ENCODE data around the gene CAMK2D. TPM values are rescaled to one million over a fixed set of nuclear protein-coding genes. Genes with fewer than 3 reads are reported as not detected.

Gene CAMK2D
- total and polyA plus RNA-seq, 2 donors from 2014 or later: 9.1 to 34.7 TPM

DNA sequence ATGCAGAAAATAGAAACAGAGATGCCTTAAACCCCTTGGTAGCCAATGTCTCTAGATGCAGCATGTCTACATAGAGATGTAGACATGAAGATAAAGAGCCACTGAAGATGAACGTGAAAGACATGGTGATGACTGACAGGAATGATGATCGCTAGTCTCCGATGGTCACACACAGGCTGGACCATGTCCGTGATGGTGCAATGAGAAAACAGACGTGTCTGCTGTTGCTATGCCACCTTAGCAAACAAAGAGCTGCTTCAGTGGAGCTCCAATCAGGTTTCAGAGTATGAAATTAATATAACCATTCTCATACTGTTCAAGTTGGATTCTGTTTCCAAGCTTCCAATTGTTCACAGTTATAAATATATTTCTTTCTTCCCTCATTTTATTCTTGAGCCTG lies 256.5 kb downstream of the CAMK2D start:
- no peak overlapping the region for H3K27ac ChIP-seq (ENCODE audit: low read depth in 2 of 2, low read length in 2 of 2)
- TF ChIP-seq, protein P1, sequence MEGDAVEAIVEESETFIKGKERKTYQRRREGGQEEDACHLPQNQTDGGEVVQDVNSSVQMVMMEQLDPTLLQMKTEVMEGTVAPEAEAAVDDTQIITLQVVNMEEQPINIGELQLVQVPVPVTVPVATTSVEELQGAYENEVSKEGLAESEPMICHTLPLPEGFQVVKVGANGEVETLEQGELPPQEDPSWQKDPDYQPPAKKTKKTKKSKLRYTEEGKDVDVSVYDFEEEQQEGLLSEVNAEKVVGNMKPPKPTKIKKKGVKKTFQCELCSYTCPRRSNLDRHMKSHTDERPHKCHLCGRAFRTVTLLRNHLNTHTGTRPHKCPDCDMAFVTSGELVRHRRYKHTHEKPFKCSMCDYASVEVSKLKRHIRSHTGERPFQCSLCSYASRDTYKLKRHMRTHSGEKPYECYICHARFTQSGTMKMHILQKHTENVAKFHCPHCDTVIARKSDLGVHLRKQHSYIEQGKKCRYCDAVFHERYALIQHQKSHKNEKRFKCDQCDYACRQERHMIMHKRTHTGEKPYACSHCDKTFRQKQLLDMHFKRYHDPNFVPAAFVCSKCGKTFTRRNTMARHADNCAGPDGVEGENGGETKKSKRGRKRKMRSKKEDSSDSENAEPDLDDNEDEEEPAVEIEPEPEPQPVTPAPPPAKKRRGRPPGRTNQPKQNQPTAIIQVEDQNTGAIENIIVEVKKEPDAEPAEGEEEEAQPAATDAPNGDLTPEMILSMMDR (IDR thresholded peaks at IDR 0.05; ENCODE audit: borderline replicate concordance, extremely low read depth, insufficient read depth): no peak
- peaks cover 0 to 2% (median 0%) of the 10 kb centered on the region in 3 donors for H3K36me3 ChIP-seq (ENCODE audit: control insufficient read depth in 2 of 3, insufficient read depth in 3 of 3, low read length in 3 of 3)
- H3K4me1 ChIP-seq (ENCODE audit: control insufficient read depth in 2 of 3, insufficient read depth in 2 of 3, low read depth in 1 of 3, low read length in 3 of 3): no peaks in the 10 kb centered on the region
- H3K9me3 ChIP-seq (ENCODE audit: control insufficient read depth in 2 of 3, insufficient read depth in 1 of 3, low read length in 3 of 3): no peaks in the 10 kb centered on the region
- intact Hi-C loops (cut with DNase I): no loop called here
- FAIRE-seq: no peak
- no peaks in the 10 kb centered on the region for H3K27me3 ChIP-seq (ENCODE audit: control insufficient read depth, insufficient read depth, low read length)
- no peak overlapping the region for H3K9ac ChIP-seq (ENCODE audit: low read length in 3 of 3)
- no peak for DNase-seq
- no peak overlapping the region for H3K4me3 ChIP-seq (ENCODE audit: low read length in 3 of 3)

DNA sequence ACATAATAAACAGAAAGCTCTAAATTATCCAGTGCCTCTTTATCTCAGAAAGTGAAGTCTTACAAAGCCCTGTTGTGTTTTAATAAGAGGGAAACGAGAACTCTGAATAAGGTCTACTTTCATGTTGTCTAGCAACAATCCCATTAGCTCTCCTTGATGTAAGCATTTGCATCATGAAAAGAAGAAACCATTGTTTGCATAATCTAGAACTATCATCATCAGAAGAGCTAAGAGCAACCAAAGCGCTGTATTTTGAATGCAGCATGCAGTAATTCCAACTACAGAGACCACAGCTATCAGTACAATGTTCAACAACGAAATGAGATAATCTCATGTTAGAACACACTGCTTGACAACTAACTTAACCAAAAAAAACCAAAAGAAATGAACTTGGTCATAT lies 257.1 kb downstream of the CAMK2D start:
- DNase-seq: no peak
- intact Hi-C loops (cut with DNase I): no loop called here

DNA sequence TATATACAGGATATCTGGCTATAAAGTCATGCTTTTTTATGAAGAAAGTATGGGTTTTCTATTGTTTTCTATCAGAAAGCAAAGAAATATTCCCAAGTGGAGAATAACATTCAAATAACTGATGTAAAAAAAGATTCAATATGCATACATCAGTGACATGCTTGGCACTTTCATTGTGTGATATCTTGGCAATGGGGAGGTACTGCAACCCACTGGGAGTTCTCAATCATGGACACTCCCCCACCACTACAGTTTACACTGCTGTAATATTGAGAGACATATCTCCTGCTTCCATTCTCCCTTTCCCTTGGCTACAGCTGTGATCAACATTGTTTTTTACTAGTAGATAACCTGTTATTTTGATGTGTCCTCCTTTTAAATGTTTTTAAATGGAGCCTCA lies 257.8 kb downstream of the CAMK2D start:
- no peaks in the 10 kb centered on the region for H3K9me3 ChIP-seq (ENCODE audit: control insufficient read depth in 2 of 3, insufficient read depth in 1 of 3, low read length in 3 of 3)
- no peak overlapping the region for H3K9ac ChIP-seq (ENCODE audit: low read length in 3 of 3)
- TF ChIP-seq, protein P1 (IDR thresholded peaks at IDR 0.05; ENCODE audit: borderline replicate concordance, extremely low read depth, insufficient read depth): no peak
- H3K27me3 ChIP-seq (ENCODE audit: control insufficient read depth, insufficient read depth, low read length): no peaks in the 10 kb centered on the region
- no peaks in the 10 kb centered on the region for H3K4me1 ChIP-seq (ENCODE audit: control insufficient read depth in 2 of 3, insufficient read depth in 2 of 3, low read depth in 1 of 3, low read length in 3 of 3)
- intact Hi-C loops (cut with DNase I): no loop called here
- no peak overlapping the region for H3K27ac ChIP-seq (ENCODE audit: low read depth in 2 of 2, low read length in 2 of 2)
- no peak for DNase-seq
- peaks cover 0 to 2% (median 0%) of the 10 kb centered on the region in 3 donors for H3K36me3 ChIP-seq (ENCODE audit: control insufficient read depth in 2 of 3, insufficient read depth in 3 of 3, low read length in 3 of 3)
- no peak for FAIRE-seq
- no peak overlapping the region for H3K4me3 ChIP-seq (ENCODE audit: low read length in 3 of 3)

More for the DNA sequence above, 257.1 kb downstream of the CAMK2D start:
- TF ChIP-seq, protein P1 (IDR thresholded peaks at IDR 0.05; ENCODE audit: borderline replicate concordance, extremely low read depth, insufficient read depth): no peak
- FAIRE-seq: no peak
- Histone ChIP-seq H3K27me3 (ENCODE audit: control insufficient read depth, insufficient read depth, low read length) (no peaks in the 10 kb centered on the region), H3K27ac (ENCODE audit: low read depth in 2 of 2, low read length in 2 of 2) (no peak overlapping the region), H3K4me1 (ENCODE audit: control insufficient read depth in 2 of 3, insufficient read depth in 2 of 3, low read depth in 1 of 3, low read length in 3 of 3) (no peaks in the 10 kb centered on the region), H3K36me3 (ENCODE audit: control insufficient read depth in 2 of 3, insufficient read depth in 3 of 3, low read length in 3 of 3) (peaks cover 0 to 2% (median 0%) of the 10 kb centered on the region in 3 donors), H3K4me3 (ENCODE audit: low read length in 3 of 3) (no peak overlapping the region), H3K9ac (ENCODE audit: low read length in 3 of 3) (no peak overlapping the region), H3K9me3 (ENCODE audit: control insufficient read depth in 2 of 3, insufficient read depth in 1 of 3, low read length in 3 of 3) (no peaks in the 10 kb centered on the region)

DNA sequence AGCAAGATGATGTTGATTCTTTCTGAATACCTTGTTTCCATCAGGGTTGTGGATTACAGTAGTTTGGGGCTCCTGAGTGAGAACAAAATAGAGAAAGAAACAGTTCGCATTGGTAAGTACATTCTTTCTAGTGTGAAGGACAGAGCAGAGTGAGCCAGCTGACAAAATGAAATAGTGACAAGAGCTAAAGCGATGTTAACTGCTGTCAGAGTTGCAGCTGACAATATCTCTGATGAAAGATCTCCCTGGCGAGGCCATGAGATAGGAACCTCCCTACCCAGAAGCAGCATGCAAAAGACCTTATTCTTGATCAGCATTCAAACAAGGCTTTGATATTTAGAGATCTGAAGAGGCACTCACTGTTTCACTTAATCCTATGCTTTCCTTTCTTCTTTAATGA lies 258.6 kb downstream of the CAMK2D start:
- intact Hi-C loops (cut with DNase I): no loop called here
- no peak for FAIRE-seq

More for the DNA sequence above, 258.6 kb downstream of the CAMK2D start:
- no peaks in the 10 kb centered on the region for H3K4me1 ChIP-seq (ENCODE audit: control insufficient read depth in 2 of 3, insufficient read depth in 2 of 3, low read depth in 1 of 3, low read length in 3 of 3)
- no peak for DNase-seq
- H3K9me3 ChIP-seq (ENCODE audit: control insufficient read depth in 2 of 3, insufficient read depth in 1 of 3, low read length in 3 of 3): no peaks in the 10 kb centered on the region
- H3K4me3 ChIP-seq (ENCODE audit: low read length in 3 of 3): no peak overlapping the region
- no peak overlapping the region for H3K27ac ChIP-seq (ENCODE audit: low read depth in 2 of 2, low read length in 2 of 2)
- H3K36me3 ChIP-seq (ENCODE audit: control insufficient read depth in 2 of 3, insufficient read depth in 3 of 3, low read length in 3 of 3): peaks cover 0 to 2% (median 0%) of the 10 kb centered on the region in 3 donors
- TF ChIP-seq, protein P1 (IDR thresholded peaks at IDR 0.05; ENCODE audit: borderline replicate concordance, extremely low read depth, insufficient read depth): no peak
- H3K9ac ChIP-seq (ENCODE audit: low read length in 3 of 3): no peak overlapping the region
- H3K27me3 ChIP-seq (ENCODE audit: control insufficient read depth, insufficient read depth, low read length): no peaks in the 10 kb centered on the region
